ENCODE results near the gene BPTF.
"Not testable (repeated sequence)": the region's sequence is repeated elsewhere in the genome, so short reads cannot be mapped to it uniquely, and the experiment has no call there.

Gene BPTF, protein sequence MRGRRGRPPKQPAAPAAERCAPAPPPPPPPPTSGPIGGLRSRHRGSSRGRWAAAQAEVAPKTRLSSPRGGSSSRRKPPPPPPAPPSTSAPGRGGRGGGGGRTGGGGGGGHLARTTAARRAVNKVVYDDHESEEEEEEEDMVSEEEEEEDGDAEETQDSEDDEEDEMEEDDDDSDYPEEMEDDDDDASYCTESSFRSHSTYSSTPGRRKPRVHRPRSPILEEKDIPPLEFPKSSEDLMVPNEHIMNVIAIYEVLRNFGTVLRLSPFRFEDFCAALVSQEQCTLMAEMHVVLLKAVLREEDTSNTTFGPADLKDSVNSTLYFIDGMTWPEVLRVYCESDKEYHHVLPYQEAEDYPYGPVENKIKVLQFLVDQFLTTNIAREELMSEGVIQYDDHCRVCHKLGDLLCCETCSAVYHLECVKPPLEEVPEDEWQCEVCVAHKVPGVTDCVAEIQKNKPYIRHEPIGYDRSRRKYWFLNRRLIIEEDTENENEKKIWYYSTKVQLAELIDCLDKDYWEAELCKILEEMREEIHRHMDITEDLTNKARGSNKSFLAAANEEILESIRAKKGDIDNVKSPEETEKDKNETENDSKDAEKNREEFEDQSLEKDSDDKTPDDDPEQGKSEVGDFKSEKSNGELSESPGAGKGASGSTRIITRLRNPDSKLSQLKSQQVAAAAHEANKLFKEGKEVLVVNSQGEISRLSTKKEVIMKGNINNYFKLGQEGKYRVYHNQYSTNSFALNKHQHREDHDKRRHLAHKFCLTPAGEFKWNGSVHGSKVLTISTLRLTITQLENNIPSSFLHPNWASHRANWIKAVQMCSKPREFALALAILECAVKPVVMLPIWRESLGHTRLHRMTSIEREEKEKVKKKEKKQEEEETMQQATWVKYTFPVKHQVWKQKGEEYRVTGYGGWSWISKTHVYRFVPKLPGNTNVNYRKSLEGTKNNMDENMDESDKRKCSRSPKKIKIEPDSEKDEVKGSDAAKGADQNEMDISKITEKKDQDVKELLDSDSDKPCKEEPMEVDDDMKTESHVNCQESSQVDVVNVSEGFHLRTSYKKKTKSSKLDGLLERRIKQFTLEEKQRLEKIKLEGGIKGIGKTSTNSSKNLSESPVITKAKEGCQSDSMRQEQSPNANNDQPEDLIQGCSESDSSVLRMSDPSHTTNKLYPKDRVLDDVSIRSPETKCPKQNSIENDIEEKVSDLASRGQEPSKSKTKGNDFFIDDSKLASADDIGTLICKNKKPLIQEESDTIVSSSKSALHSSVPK (N-terminal part only)

DNA sequence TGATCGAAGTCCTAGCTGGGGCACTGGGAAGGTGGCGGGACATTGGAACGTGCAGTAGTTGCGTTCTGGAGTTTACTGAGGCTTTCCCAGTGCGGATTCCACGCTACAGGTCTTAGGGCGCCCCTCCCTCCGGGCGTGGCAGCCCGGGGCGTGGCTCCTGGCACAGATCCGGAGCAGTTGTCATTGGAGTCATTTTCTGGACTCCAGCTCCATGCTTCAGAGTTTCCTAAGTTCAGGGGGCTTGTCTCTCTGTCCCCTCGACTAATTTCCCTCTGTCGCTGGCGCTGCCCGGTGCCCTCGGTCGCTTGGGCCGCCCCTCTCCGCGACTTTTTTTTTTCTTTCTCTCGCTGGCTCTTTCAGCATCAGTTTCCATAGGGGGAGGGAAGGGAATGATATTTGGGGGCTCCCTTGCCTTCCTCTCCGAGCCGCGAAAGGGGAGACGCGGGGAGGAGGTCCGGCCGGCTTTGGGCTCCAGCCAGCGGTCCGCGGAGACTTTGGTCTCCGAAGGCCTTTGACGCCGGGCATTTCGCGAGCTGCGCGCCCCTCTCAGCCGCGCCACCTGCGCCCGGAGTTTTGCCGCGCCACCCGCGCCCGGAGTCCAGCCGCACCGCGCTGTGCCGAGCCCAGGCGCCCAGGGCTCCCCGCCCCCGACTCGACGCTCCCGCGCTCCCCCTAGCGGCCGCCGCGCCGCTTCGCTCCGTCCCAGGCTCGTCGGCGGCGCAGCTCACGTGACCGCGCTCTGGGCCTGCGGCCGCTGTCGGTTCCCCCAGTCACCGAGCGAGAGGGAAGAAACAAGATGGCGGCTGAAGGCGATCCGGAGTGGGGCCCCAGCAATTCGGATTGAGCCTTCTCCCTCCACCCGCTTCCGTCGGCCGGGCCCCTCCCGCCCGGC, at the start of gene BPTF:
TSS of gene BPTF (plus strand) at position 769 of the 892 bp plus-strand sequence. CDS start 222 bp downstream, outside the sequence.
- DNase-seq (ENCODE audit: low read depth): peak; percentile 78

DNA sequence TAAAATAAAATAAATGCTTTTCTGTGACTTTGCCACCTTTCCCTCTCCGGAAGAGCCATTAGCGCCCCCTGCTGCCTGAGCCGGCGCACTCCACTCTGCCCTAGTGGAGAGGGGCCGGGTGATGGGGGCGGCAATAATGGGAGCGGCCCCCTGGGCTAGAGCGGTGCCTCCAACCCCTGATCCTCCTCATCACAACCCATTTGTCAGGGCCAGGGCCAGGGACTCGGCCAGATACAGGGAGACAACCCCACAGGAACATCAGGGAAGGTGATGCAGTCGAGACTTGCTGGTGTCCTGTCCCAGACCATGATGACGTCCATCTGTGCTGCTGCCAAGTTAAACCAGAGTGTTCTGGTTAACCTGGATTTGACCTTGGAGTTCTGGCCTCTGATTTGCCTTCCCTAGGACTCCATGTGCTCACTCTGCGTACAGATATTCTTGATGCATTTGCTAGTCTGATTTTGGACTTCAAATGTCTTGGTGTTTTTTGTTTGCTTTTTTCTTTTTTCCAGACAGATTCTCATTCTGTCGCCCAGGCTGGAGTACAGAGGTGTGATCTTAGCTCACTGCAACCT, 46.1 kb upstream of the BPTF start:
- no peak for DNase-seq (ENCODE audit: low read depth)

DNA sequence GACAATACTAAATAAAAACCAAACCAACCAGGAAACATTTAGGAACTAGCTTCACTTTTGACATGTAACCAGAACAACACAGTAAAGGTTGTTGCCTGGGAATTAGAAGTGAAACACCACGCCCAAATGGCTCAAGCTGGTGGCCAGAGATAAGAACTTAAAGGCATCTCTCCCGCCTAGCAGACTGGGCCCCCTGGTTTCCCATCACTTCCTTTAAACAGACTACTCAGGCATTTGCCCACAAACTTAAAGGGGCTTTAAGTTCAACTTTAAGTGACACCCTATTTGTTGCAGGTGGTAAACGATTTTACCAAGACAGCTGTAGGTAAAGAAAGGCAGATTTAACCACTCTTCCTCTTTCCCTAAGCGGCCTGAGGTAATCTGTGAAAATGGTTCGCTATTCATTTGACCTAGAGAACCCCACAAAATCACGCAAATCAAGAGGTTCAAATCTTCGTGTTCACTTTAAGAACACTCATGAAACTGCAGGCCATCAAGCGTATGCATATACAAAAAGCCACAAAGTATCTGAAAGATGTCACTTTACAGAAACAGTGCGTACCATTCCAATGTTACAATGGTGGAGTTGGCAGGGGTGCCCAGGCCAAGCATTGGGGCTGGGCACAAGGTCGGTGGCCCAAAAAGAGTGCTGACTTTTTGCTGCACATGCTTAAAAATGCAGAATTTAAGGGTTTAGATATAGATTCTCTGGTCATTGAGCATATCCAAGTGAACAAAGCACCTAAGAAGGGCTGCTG, 40.8 kb upstream of the BPTF start:
- no peak for DNase-seq (ENCODE audit: low read depth)

DNA sequence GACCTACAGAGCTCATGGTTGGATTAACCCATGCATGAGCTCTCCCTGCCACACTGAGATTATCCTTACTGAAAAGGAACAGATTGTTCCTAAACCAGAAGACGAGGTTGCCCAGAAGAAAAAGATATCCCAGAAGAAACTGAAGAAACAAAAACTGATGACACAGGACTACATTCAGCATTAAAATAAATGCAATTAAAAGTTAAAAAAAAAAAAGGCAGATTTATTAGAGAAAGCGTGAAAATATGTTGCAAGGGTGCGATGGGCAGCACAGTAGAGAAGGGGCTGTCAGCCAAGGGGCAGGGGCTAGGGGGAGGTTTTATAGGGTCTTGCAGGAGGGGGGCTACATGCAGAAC, 40.2 kb upstream of the BPTF start:
- DNase-seq (ENCODE audit: low read depth): no peak

DNA sequence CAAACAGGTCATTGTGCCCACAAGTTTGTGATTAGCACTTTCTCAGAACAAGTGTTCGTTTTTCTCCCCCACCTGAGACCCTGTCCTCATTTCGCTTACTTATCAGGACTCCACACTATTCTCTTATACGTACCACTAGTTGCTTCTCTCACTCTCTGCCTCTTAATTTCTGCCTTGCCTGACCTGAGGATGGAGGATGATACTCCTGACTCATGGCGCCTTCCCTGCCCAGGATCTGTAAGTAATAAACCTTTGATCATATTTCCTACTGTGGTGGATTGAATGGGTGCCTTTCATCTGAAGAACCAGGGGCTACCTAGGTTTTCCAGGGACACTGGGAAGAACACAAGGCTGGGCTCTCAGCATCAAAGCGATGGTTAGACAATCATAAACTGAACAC, 39.8 kb upstream of the BPTF start:
- no peak for DNase-seq (ENCODE audit: low read depth)

DNA sequence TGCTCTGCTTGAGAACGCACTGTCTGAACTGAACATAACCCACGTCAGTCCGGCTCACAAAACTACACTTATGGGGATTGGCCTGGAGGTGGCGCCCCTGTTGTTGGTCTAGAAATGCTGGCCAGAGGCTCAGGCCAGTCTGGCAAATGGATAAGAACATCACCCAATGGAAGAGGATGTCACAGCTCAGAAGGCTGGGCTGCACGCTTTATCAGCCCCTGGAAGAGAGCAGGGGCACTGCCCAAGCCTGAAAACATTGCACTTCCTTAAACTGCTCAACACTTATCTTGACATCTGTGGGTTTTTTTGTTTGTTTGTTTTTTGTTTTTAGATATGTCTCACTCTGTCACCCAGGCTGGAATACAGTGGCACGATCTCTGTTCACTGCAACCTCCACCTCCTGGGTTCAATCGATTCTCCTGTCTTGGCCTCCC, 24.8 kb upstream of the BPTF start:
- peak; percentile 10 for DNase-seq (ENCODE audit: low read depth)

DNA sequence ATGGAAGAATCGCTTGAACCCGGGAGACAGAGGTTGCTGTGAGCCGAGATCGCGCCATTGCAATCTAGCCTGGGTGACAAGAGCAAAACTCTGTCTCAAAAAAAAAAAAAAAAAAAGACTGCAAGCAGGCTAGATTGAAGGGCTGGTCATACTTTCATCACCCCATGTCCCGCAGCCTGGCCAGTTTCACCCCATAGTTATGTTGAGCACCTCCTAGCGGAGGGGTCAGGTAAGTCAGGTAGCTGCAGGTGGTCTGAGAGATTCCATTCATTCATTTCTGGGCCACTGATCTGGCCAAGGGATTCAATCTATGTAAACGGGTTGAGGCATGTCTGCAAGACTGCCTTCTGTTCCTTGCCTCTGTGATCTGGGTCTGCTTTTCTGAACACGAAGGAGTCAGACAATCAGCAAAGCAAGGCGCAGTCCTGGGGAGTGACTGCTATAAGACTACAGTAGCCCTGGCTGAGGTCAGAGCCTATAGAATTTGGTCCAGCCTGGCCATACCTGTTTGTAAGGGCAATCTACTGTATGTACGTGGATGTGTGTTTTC, 23.6 kb upstream of the BPTF start:
- DNase-seq (ENCODE audit: low read depth): no peak

DNA sequence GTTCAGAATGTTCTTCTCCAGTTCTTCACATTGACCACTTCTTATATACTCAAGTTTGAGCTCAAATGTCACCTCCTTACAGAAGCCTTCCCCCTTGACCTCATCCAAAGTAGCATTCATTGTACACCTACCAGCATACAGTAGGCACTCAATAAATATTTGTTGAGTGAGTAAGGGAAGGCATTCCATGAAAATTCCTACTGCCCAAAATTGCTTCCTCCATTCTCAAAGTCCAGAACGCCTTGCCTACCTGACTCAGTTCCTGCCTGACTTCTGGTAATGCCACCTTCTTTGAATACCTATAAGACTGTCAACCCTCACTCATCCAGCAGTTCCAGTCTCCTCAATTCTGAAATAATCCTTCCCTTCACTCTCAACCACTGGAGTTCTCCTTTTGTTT, 14.8 kb upstream of the BPTF start:
- DNase-seq (ENCODE audit: low read depth): no peak

DNA sequence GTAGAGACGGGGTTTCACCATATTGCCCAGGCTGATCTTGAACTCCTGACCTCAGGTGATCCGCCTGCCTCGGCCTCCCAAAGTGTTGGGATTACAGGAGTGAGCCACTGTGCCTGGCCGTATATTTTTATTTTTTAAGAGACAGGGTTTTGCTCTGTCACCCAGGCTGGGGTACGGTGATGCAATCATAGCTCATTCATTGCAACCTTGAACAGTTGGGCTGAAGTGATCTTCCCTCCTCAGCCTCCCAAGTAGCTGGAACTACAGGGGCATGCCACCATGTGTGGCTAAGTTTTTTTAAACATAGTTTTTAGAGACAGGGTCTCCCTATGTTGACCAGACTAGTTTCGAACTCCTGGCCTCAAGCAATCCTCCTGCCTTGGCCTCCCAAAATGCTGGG, 12.9 kb upstream of the BPTF start:
- not testable (repeated sequence) for DNase-seq (ENCODE audit: low read depth)

DNA sequence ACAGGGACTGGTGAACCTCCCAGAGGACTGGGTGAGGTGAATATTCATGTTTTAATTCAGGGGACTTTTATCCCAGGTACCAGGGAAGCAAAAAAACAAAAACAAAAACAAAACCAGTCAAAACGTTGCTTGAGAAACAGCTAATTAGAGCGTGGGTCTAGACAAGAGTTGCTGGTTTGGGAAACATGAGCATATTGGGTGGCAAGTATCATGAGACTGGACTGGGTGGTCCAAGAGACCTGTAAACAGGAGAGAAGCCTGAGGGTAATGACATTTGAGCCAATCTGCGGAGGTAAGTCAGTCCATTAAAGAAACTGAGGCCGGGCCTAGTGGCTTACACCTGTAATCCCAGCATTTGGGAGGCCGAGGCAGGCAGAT, 11.5 kb upstream of the BPTF start:
- no peak for DNase-seq (ENCODE audit: low read depth)

DNA sequence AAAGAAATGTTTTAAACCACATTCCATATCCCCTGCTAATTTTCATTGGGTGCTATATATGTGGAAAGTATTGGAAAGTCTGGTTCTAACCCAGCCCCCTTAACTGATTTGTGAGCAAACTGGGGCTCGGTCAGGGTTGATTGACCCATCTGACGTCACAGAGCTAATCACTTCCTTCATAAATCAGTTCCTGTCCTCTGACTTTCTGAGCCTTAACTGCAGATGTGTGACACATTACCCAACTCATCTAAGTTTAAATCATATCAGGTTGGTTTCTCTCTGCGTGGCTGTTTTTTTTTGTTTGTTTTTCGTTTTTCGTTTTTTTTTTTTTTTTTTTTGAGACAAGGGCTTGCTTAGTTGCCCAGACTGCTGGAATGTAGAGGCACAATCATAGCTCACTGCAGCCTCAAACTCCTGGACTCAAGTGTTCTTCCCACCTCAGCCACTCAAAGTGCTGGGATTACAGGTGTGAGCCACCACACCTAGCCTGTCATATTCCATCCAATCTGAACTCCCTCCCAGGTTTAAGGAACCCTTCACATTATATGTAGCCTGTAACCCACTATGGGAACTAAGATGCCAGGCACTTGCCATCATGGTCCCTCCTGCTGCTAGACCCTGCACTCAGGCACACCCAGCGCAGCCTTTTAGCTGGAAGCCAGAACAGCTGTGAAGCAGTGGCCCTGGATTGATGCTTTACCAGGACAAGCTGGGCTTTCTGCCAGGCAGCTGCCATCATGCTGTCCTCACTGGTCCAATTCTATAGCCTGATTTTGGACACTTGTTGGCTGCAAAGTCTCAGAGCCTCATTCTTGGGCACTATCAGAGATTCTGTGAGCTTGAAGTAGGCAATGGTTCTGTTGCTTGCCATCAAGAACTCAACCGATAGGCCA, 6.9 kb upstream of the BPTF start:
- DNase-seq (ENCODE audit: low read depth): no peak

DNA sequence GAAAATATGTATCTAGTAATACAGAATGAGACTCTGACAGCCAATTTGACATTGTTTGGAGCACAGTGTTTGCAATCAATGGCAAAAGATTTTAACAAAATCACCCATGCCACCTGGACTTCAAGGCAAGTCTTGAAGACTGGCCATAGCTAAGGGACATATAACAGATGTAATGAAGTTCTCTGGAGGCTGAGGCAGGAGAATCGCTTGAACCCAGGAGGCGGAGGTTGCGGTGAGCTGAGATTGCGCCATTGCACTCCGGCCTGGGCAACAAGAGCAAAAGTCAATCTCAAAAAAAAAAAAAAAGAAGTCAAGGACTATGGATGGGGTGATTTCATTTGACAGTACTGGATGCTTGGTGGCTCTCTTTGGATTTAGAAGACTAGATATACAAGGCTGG, 5.6 kb upstream of the BPTF start:
- no peak for DNase-seq (ENCODE audit: low read depth)

DNA sequence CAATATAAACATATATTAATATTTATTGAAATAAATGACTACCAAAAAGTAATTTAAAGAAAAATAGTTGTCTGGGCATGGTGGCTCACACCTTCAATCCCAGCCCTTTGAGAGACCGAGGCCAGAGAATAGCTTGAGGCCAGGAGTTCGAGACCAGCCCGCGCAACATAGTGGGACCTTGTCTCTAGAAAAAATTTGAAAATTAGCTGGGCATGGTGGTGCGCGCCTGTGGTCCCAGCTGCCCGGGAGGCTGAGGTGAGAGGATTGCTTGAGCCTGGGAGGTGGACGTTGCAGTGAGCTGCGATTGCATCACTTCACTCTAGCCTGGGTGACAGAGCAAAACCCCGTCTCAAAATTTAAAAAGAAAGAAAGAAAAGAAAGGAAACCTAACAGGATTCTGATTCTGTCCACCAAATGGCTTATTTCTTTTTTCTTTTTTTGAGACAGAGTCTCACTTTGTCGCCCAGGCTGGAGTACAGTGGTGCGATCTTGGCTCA, 3.4 kb upstream of the BPTF start:
- no peak for DNase-seq (ENCODE audit: low read depth)

DNA sequence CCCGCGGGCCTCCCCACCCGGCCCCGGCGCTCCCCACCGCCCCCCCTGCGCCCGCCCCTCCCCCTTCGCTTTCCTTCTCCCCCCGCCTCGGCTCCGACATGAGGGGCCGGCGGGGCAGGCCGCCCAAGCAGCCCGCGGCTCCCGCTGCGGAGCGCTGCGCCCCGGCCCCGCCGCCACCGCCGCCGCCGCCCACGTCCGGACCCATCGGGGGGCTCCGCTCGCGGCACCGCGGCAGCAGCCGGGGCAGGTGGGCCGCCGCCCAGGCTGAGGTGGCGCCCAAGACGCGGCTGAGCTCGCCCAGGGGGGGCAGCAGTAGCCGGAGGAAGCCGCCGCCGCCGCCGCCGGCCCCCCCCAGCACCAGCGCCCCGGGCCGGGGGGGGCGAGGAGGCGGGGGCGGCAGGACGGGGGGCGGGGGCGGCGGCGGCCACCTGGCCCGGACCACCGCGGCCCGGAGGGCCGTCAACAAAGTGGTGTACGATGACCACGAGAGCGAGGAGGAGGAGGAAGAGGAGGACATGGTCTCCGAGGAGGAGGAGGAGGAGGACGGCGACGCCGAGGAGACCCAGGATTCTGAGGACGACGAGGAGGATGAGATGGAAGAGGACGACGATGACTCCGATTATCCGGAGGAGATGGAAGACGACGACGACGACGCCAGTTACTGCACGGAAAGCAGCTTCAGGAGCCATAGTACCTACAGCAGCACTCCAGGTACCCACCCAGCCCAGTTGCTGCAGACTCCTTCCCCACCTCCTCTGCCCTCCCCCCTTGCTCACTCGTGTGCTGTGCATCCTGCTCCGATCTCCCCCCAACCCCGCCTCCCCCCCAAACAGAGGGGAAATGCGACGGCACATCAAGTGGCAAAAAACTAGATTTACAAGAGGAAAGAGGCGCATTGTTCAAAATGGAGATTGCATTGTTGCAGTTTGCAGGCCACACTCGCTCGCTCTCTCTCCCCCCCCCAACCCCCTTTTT, 611 bp downstream of the BPTF start:
- peak; percentile 16 for DNase-seq (ENCODE audit: low read depth)

DNA sequence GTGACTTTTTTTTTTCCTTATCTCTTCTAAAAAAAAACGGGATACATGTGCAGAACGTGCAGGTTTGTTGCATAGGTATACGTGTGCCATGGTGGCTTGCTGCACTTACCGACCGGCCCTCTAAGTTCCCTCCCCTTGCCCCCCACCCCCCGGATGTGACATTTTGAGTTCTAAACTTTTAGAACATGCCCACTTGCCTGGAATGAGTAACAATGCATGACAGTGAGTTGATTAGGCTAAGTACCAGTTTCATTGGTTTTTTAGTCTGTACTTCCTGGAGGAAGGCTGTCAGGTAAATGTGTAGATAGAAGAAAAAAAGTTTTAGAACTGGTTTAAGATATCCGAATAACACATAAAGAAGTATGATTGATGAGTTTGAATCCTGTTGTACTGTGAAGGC, 4.0 kb downstream of the BPTF start:
- peak; percentile 35 for DNase-seq (ENCODE audit: low read depth)

DNA sequence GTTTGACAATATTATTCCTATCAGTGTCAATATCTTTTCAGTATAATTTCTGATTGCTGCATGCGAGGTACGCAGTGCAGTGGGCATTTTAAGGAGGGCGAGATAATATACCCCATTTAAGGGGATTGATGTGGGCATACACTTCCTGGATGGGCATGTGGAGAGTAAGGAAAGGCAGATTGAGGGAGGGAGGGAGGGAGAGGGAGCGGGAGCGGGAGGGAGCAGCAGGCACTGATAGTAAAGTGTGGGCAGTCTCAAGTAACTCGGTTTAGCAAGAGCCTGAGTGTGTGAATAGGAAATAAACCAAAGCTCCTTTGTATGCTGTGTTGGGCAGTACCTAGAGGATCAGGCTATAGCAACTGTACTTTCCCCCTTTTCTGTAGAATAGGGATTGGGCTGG, 5.1 kb downstream of the BPTF start:
- no peak for DNase-seq (ENCODE audit: low read depth)

DNA sequence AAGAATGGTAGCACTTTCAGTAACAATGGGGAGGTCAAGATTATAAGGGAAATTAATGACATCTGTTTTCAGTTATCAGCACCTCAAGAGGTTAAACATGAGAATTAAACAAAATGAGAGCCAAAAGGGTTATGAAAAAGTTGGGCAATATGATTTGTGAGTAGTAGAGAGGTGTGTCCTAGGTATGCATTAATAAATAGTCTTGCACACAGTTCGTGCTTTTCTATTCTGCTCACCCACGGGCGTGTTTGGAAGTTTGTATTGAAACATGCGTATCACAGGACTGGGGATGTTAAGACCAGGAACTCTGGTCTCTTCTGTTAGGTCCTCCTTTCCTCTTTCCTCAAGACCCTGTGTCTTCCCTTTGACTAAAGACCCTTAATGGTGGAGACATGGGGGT, 6.0 kb downstream of the BPTF start:
- no peak for DNase-seq (ENCODE audit: low read depth)

DNA sequence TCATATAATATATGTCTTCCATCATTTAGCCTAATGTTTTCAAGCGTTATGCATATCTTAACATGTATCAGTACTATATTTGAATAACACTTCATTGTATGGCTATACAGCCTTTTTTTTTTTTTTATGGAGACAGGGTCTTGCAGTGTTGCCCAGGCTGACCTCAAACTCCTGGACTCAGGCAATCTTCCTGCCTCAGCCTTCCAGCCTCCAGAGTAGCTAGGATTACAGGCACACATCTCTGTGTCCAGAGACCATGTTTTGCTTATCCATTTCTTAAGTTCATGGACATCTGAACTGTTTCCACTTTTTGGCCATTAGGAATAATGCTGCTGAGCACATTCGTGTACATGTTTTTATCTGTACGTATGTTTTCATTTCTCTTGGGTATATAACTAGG, 7.8 kb downstream of the BPTF start:
- DNase-seq (ENCODE audit: low read depth): no peak
